ENCODE results near the gene RTP4.

RTP4 gene

GRCh38 chr3:187334904-187335303 is 33.3 kb upstream of the RTP4 start:
- Histone ChIP-seq H3K4me3 (ENCODE audit: low read length) (no peak overlapping the region), H2AFZ (ENCODE audit: low read length) (no peak overlapping the region), H4K20me1 (ENCODE audit: insufficient read depth, low read length) (no peaks in the 10 kb centered on the region), H3K27ac (ENCODE audit: low read length) (no peak overlapping the region), H3K36me3 (replicated peaks; ENCODE audit: insufficient read depth, low read length) (no peaks in the 10 kb centered on the region), H3K9me3 (replicated peaks; ENCODE audit: insufficient read depth, low read length) (no peaks in the 10 kb centered on the region), H3K4me2 (ENCODE audit: low read depth, low read length) (no peak overlapping the region), H3F3A (ENCODE audit: insufficient read depth, low read length) (no peaks in the 10 kb centered on the region), H3K9ac (ENCODE audit: low read length) (no peak overlapping the region), H3K4me1 (ENCODE audit: low read length) (no peaks in the 10 kb centered on the region), H3K9me2 (replicated peaks; ENCODE audit: insufficient read depth, low read length) (no peaks in the 10 kb centered on the region), H3K79me2 (ENCODE audit: low read length) (no peaks in the 10 kb centered on the region), H3K27me3 (replicated peaks; ENCODE audit: insufficient read depth, low read length) (no peaks in the 10 kb centered on the region)
- DNase-seq = no peak
- TF ChIP-seq EZH2phosphoT487 (IDR thresholded peaks at IDR 0.05; ENCODE audit: low read length) = no peak
- TF ChIP-seq CTCF (IDR thresholded peaks at IDR 0.05; ENCODE audit: low read length) = no peak
- no peak for TF ChIP-seq EZH2 (optimal IDR thresholded peaks at IDR 0.05; ENCODE audit: low read depth, low read length)

GRCh38 chr3:187336322-187336721 is 31.9 kb upstream of the RTP4 start:
- DNase-seq = no peak
- Histone ChIP-seq H3K4me3 (ENCODE audit: low read length) (no peak overlapping the region), H3K4me1 (ENCODE audit: low read length) (no peaks in the 10 kb centered on the region), H4K20me1 (ENCODE audit: insufficient read depth, low read length) (no peaks in the 10 kb centered on the region), H3K36me3 (replicated peaks; ENCODE audit: insufficient read depth, low read length) (no peaks in the 10 kb centered on the region), H3K9ac (ENCODE audit: low read length) (no peak overlapping the region), H3K9me2 (replicated peaks; ENCODE audit: insufficient read depth, low read length) (no peaks in the 10 kb centered on the region), H3K79me2 (ENCODE audit: low read length) (no peaks in the 10 kb centered on the region), H3K27ac (ENCODE audit: low read length) (no peak overlapping the region), H3K27me3 (replicated peaks; ENCODE audit: insufficient read depth, low read length) (no peaks in the 10 kb centered on the region), H2AFZ (ENCODE audit: low read length) (no peak overlapping the region), H3K9me3 (replicated peaks; ENCODE audit: insufficient read depth, low read length) (no peaks in the 10 kb centered on the region), H3F3A (ENCODE audit: insufficient read depth, low read length) (no peaks in the 10 kb centered on the region), H3K4me2 (ENCODE audit: low read depth, low read length) (no peak overlapping the region)
- TF ChIP-seq EZH2phosphoT487 (IDR thresholded peaks at IDR 0.05; ENCODE audit: low read length) = no peak
- no peak for TF ChIP-seq CTCF (IDR thresholded peaks at IDR 0.05; ENCODE audit: low read length)
- no peak for TF ChIP-seq EZH2 (optimal IDR thresholded peaks at IDR 0.05; ENCODE audit: low read depth, low read length)

- H3K4me1 ChIP-seq (ENCODE audit: low read length) = no peaks in the 10 kb centered on the region
- H3K9me3 ChIP-seq (replicated peaks; ENCODE audit: insufficient read depth, low read length) = no peaks in the 10 kb centered on the region
- H3K9me2 ChIP-seq (replicated peaks; ENCODE audit: insufficient read depth, low read length) = no peaks in the 10 kb centered on the region
- no peaks in the 10 kb centered on the region for H4K20me1 ChIP-seq (ENCODE audit: insufficient read depth, low read length)
- TF ChIP-seq EZH2 (optimal IDR thresholded peaks at IDR 0.05; ENCODE audit: low read depth, low read length) (no peak), EZH2phosphoT487 (IDR thresholded peaks at IDR 0.05; ENCODE audit: low read length) (no peak), CTCF (IDR thresholded peaks at IDR 0.05; ENCODE audit: low read length) (no peak)
- DNase-seq = no peak
- H3K36me3 ChIP-seq (replicated peaks; ENCODE audit: insufficient read depth, low read length) = no peaks in the 10 kb centered on the region
- no peaks in the 10 kb centered on the region for H3K79me2 ChIP-seq (ENCODE audit: low read length)
- H2AFZ ChIP-seq (ENCODE audit: low read length) = no peak overlapping the region
- H3K9ac ChIP-seq (ENCODE audit: low read length) = no peak overlapping the region
- H3K27me3 ChIP-seq (replicated peaks; ENCODE audit: insufficient read depth, low read length) = no peaks in the 10 kb centered on the region
- no peak overlapping the region for H3K27ac ChIP-seq (ENCODE audit: low read length)
- no peak overlapping the region for H3K4me3 ChIP-seq (ENCODE audit: low read length)
- H3K4me2 ChIP-seq (ENCODE audit: low read depth, low read length) = no peak overlapping the region
- no peaks in the 10 kb centered on the region for H3F3A ChIP-seq (ENCODE audit: insufficient read depth, low read length)
Measured at GRCh38 chr3:187340578-187340977, 27.6 kb upstream of the RTP4 start.
